A673 (cell line): ENCODE results near the gene PRAMEF26.
"Not testable (repeated sequence)": the region's sequence is repeated elsewhere in the genome, so short reads cannot be mapped to it uniquely, and the experiment has no call there.

ENCODE experiments used
- CTCF ChIP-seq: fragments of 300-800, 200-600 bp; sonication (generic); conservative IDR thresholded peaks from 2 replicates; pipeline ENCODE4 v1.5.1; 2017; ENCODE audit warnings: low read depth, mild to moderate bottlenecking, antibody characterized with exemption, low read length, moderate library complexity, mixed read lengths
- EZH2 ChIP-seq: fragments of 200-600 bp; sonication (generic); IDR thresholded peaks from 2 replicates; pipeline ENCODE4 v1.6.1; 2017; ENCODE audit warnings: borderline replicate concordance, low read depth, mild to moderate bottlenecking, mixed read lengths, antibody characterized with exemption, low read length; ENCODE audit not compliant: poor library complexity, severe bottlenecking

- TF ChIP-seq CTCF, EZH2: not testable (repeated sequence)
Measured at GRCh38 chr1:13155909-13156308, at the start of gene PRAMEF26.
